Coronary artery (tissue), 2 donors: Measurements from ENCODE around the gene UCHL1.

Experiments used
- DNase-seq: peaks from one replicate; pipeline ENCODE4 v3.0.0-alpha.2; 2017; ENCODE audit warnings: low spot score
- H3K27ac ChIP-seq, 2 donors: fragments of 200-600 bp; sonication (generic); one replicate each; pipeline ENCODE4 v1.5.1; 2016 to 2019
- H3K4me3 ChIP-seq: fragments of 200-600 bp; sonication (generic); 2 replicates; pipeline ENCODE4 v1.5.1; 2016; ENCODE audit warnings: mild to moderate bottlenecking, moderate library complexity
- CTCF ChIP-seq: fragments of 200-600 bp; sonication (generic); IDR thresholded peaks from one replicate; pipeline ENCODE4 v1.5.1; 2019; ENCODE audit warnings: antibody characterized with exemption

UCHL1 gene

GRCh38 chr4:41213625-41214135, 43.0 kb upstream of the UCHL1 start:
- TF ChIP-seq CTCF: no peak
- no peak for DNase-seq
- Histone ChIP-seq H3K27ac (peak overlapping the region; percentile 67 to 91), H3K4me3 (peak overlapping the region; percentile 91)

- H3K27ac ChIP-seq: peak within 1 kb of the TSS; percentile 67 to 91
- DNase-seq: peak; percentile 96
- peak; percentile 83 for TF ChIP-seq CTCF
- H3K4me3 ChIP-seq: peak within 1 kb of the TSS; percentile 91
These were observed 42.4 kb upstream of the UCHL1 start, which contains the start of gene APBB2 for GRCh38 chr4:41214136-41214824. TSS of gene APBB2 (minus strand) at chr4:41214542. CDS start at chr4:41033254, 181,288 bp downstream.

- no peak for DNase-seq
- Histone ChIP-seq H3K27ac (peak overlapping the region; percentile 10 to 91), H3K4me3 (peak overlapping the region; percentile 91)
- TF ChIP-seq CTCF: no peak
These were observed 41.9 kb upstream of the UCHL1 start for GRCh38 chr4:41214825-41215146.

GRCh38 chr4:41215155-41215554, 41.6 kb upstream of the UCHL1 start:
- peak overlapping the region in 1 of 2 donors; percentile 91 for H3K27ac ChIP-seq
- TF ChIP-seq CTCF: no peak
- peak overlapping the region; percentile 91 for H3K4me3 ChIP-seq
- DNase-seq: no peak

- no peak for TF ChIP-seq CTCF
- H3K27ac ChIP-seq: peak overlapping the region; percentile 84 to 91
- peak overlapping the region; percentile 81 for H3K4me3 ChIP-seq
- no peak for DNase-seq
These were observed 40.8 kb upstream of the UCHL1 start for GRCh38 chr4:41215969-41216293.

GRCh38 chr4:41216294-41217019, 40.3 kb upstream of the UCHL1 start:
- H3K4me3 ChIP-seq: peak overlapping the region; percentile 81
- TF ChIP-seq CTCF: peak; percentile 52
- DNase-seq: peak; percentile 88
- peak overlapping the region; percentile 84 to 91 for H3K27ac ChIP-seq

GRCh38 chr4:41217020-41217333, 39.8 kb upstream of the UCHL1 start:
- H3K27ac ChIP-seq: peak overlapping the region; percentile 84 to 91
- DNase-seq: no peak
- peak; percentile 15 for TF ChIP-seq CTCF
- H3K4me3 ChIP-seq: peak overlapping the region; percentile 81
